OCI-LY1 (cell line): ENCODE measurements around the gene PEX5L.
"Not testable (repeated sequence)": the region's sequence is repeated elsewhere in the genome, so short reads cannot be mapped to it uniquely, and the experiment has no call there.

Experiments used
- CTCF ChIP-seq: fragments of 200-600 bp; sonication (generic), shearing (Covaris generic); IDR thresholded peaks from 2 replicates; pipeline ENCODE4 v1.5.1; 2017; ENCODE audit warnings: mild to moderate bottlenecking, antibody characterized with exemption, low read length, moderate library complexity, mixed read lengths
- EZH2 ChIP-seq: fragments of 200-600 bp; sonication (generic), shearing (Covaris generic); IDR thresholded peaks from 2 replicates; pipeline ENCODE4 v1.8.0; 2017; ENCODE audit warnings: borderline replicate concordance, mixed run types, mild to moderate bottlenecking, antibody characterized with exemption, low read length, moderate library complexity, mixed read lengths

DNA sequence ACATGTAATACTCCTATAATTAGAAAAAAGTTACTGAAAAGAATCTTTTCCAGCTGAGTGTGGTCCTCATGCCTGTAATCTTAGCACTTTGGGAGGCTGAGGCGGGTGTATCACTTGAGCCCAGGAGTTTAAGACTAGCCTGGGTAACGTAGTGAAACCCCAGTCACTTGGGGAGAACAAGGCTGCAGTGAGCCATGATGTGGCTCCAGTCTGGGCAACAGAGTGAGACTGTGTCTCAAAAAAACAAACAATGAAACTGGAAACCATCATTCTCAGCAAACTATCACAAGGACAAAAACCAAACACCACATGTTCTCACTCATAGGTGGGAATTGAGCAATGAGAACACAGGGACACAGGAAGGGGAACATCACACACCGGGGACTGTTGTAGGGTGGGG, 18.9 kb upstream of the PEX5L start:
- TF ChIP-seq CTCF, EZH2: not testable (repeated sequence)
